Nephron (organoid): ENCODE results near the gene SAMMSON.
A peak's percentile ranks its signal among the peaks of the same experiment; 100 is the strongest.

Source experiments
- H3K27ac Mint-ChIP-seq, 3 experiments: 2 replicates each; pipeline ENCODE4 v1.8.0; 2020; ENCODE audit warnings: mixed read lengths in 3 of 3, mild to moderate bottlenecking in 2 of 3, moderate library complexity in 1 of 3
- H3K27me3 Mint-ChIP-seq: 2 replicates; pipeline ENCODE4 v1.8.0; 2021; ENCODE audit warnings: low read depth, mild to moderate bottlenecking, moderate library complexity, mixed read lengths
- H3K36me3 Mint-ChIP-seq: 2 replicates; pipeline ENCODE4 v1.8.0; 2020; ENCODE audit warnings: low read depth, mixed read lengths
- H3K4me1 Mint-ChIP-seq: 2 replicates; pipeline ENCODE4 v1.8.0; 2020; ENCODE audit warnings: mixed read lengths
- H3K4me3 Mint-ChIP-seq, 3 experiments: 2 replicates each; pipeline ENCODE4 v1.8.0; 2020; ENCODE audit warnings: mild to moderate bottlenecking in 3 of 3, mixed read lengths in 3 of 3, moderate library complexity in 2 of 3
- H3K9me3 Mint-ChIP-seq: 2 replicates; pipeline ENCODE4 v1.8.0; 2020; ENCODE audit warnings: mixed read lengths
- CTCF ChIP-seq, 3 experiments: fragments of 200-600 bp; sonication (generic); IDR thresholded peaks; one replicate each; pipeline ENCODE4 v1.5.0; 2021; ENCODE audit warnings: antibody characterized with exemption in 3 of 3; ENCODE audit not compliant: unreplicated experiment in 3 of 3

The SAMMSON gene

GRCh38 chr3:69967156-69967555 lies 32.4 kb upstream of the SAMMSON start:
- Mint-ChIP-seq H3K4me1 (no peaks in the 10 kb centered on the region), H3K27me3 (peaks cover 3% of the 10 kb centered on the region), H3K36me3 (peaks cover 10% of the 10 kb centered on the region), H3K9me3 (no peaks in the 10 kb centered on the region), H3K4me3 (no peak overlapping the region), H3K27ac (no peak overlapping the region)
- no peak for TF ChIP-seq CTCF (IDR thresholded peaks at IDR 0.05; ENCODE audit: unreplicated experiment in 3 of 3)

- no peak for TF ChIP-seq CTCF (IDR thresholded peaks at IDR 0.05; ENCODE audit: unreplicated experiment in 3 of 3)
- H3K36me3 Mint-ChIP-seq: no peaks in the 10 kb centered on the region
- no peaks in the 10 kb centered on the region for H3K9me3 Mint-ChIP-seq
- no peak overlapping the region for H3K27ac Mint-ChIP-seq
- H3K27me3 Mint-ChIP-seq: no peaks in the 10 kb centered on the region
- no peaks in the 10 kb centered on the region for H3K4me1 Mint-ChIP-seq
- no peak overlapping the region for H3K4me3 Mint-ChIP-seq
Measured at GRCh38 chr3:69970827-69971226, 28.7 kb upstream of the SAMMSON start.

GRCh38 chr3:69972672-69973071 lies 26.9 kb upstream of the SAMMSON start:
- no peak for TF ChIP-seq CTCF (IDR thresholded peaks at IDR 0.05; ENCODE audit: unreplicated experiment in 3 of 3)
- H3K4me1 Mint-ChIP-seq: no peaks in the 10 kb centered on the region
- no peak overlapping the region for H3K4me3 Mint-ChIP-seq

GRCh38 chr3:69976021-69976420 lies 23.5 kb upstream of the SAMMSON start:
- Mint-ChIP-seq H3K9me3 (peaks cover 30% of the 10 kb centered on the region), H3K27ac (peak overlapping the region in 1 of 3 experiments; percentile 72), H3K27me3 (no peaks in the 10 kb centered on the region), H3K4me3 (no peak overlapping the region), H3K36me3 (peaks cover 7% of the 10 kb centered on the region), H3K4me1 (no peaks in the 10 kb centered on the region)
- no peak for TF ChIP-seq CTCF (IDR thresholded peaks at IDR 0.05; ENCODE audit: unreplicated experiment in 3 of 3)

More at GRCh38 chr3:69972672-69973071, 26.9 kb upstream of the SAMMSON start:
- Mint-ChIP-seq H3K27me3 (no peaks in the 10 kb centered on the region), H3K9me3 (peaks cover 10% of the 10 kb centered on the region), H3K36me3 (peaks cover under 1% of the 10 kb centered on the region), H3K27ac (no peak overlapping the region)

- no peaks in the 10 kb centered on the region for H3K4me1 Mint-ChIP-seq
- H3K4me3 Mint-ChIP-seq: no peak overlapping the region
- no peaks in the 10 kb centered on the region for H3K36me3 Mint-ChIP-seq
Measured at GRCh38 chr3:69983546-69984265, 15.8 kb upstream of the SAMMSON start.

More at GRCh38 chr3:69983546-69984265, 15.8 kb upstream of the SAMMSON start:
- Mint-ChIP-seq H3K27me3 (no peaks in the 10 kb centered on the region), H3K9me3 (peaks cover 11% of the 10 kb centered on the region), H3K27ac (peak overlapping the region in 1 of 3 experiments; percentile 35)
- no peak for TF ChIP-seq CTCF (IDR thresholded peaks at IDR 0.05; ENCODE audit: unreplicated experiment in 3 of 3)
